Loucy (cell line): ENCODE measurements around the gene C22orf31.

ENCODE experiments used
- H2AFZ ChIP-seq: fragments of 200-600 bp; sonication (generic); 2 replicates; pipeline ENCODE4 v1.6.0; 2016; ENCODE audit warnings: antibody characterized with exemption, mild to moderate bottlenecking, low read length, moderate library complexity
- H3F3A ChIP-seq: fragments of 200-600 bp; 2 replicates; pipeline ENCODE4 v1.6.0; 2016; ENCODE audit warnings: antibody characterized with exemption, low read depth, mild to moderate bottlenecking
- H3K27me3 ChIP-seq: fragments of 200-600 bp; sonication (generic); 2 replicates; pipeline ENCODE4 v1.6.1; 2014; ENCODE audit warnings: low read length, mild to moderate bottlenecking; ENCODE audit not compliant: insufficient read depth, poor library complexity, severe bottlenecking
- H3K36me3 ChIP-seq: fragments of 200-600 bp; sonication (generic); 2 replicates; pipeline ENCODE4 v1.6.1; 2016; ENCODE audit warnings: low read length; ENCODE audit not compliant: insufficient read depth
- H3K4me1 ChIP-seq: fragments of 200-600 bp; sonication (generic); 2 replicates; pipeline ENCODE4 v1.5.1; 2014; ENCODE audit warnings: low read length, mild to moderate bottlenecking; ENCODE audit not compliant: insufficient read depth, poor library complexity, severe bottlenecking
- H3K4me2 ChIP-seq: fragments of 200-600 bp; sonication (generic); 2 replicates; pipeline ENCODE4 v1.6.0; 2014; ENCODE audit warnings: antibody characterized with exemption, low read length, low read depth, mild to moderate bottlenecking; ENCODE audit not compliant: poor library complexity, severe bottlenecking
- H3K4me3 ChIP-seq: fragments of 200-600 bp; sonication (generic); 2 replicates; pipeline ENCODE4 v1.5.1; 2014; ENCODE audit warnings: low read length, mild to moderate bottlenecking, mixed read lengths; ENCODE audit not compliant: poor library complexity, severe bottlenecking
- H3K79me2 ChIP-seq: fragments of 200-600 bp; sonication (generic); 2 replicates; pipeline ENCODE4 v1.6.1; 2014; ENCODE audit warnings: low read length; ENCODE audit not compliant: insufficient read depth
- H3K9ac ChIP-seq: fragments of 200-600 bp; sonication (generic); 2 replicates; pipeline ENCODE4 v1.6.0; 2014; ENCODE audit warnings: mild to moderate bottlenecking, low read depth, low read length, moderate library complexity; ENCODE audit not compliant: poor library complexity, severe bottlenecking
- H3K9me2 ChIP-seq: fragments of 200-600 bp; sonication (generic); replicated peaks from 2 replicates; pipeline ENCODE4 v1.6.1; 2016; ENCODE audit warnings: low read depth, low read length, mixed read lengths
- H3K9me3 ChIP-seq: fragments of 200-600 bp; sonication (generic); 2 replicates; pipeline ENCODE4 v1.6.1; 2014; ENCODE audit warnings: mild to moderate bottlenecking, antibody characterized with exemption, low read length, low read depth; ENCODE audit not compliant: insufficient read depth
- H4K20me1 ChIP-seq: fragments of 200-600 bp; sonication (generic); 2 replicates; pipeline ENCODE4 v1.6.0; 2014; ENCODE audit warnings: antibody characterized with exemption, low read length, mild to moderate bottlenecking; ENCODE audit not compliant: insufficient read depth, poor library complexity, severe bottlenecking
- CTCF ChIP-seq: fragments of 200-600 bp; sonication (generic); conservative IDR thresholded peaks from 2 replicates; pipeline ENCODE4 v1.5.1; 2014; ENCODE audit warnings: mild to moderate bottlenecking, antibody characterized with exemption, low read length
- EZH2phosphoT487 ChIP-seq: fragments of 200-600 bp; IDR thresholded peaks from 2 replicates; pipeline ENCODE4 v1.6.1; 2018; ENCODE audit warnings: antibody characterized with exemption, mild to moderate bottlenecking, moderate library complexity, borderline replicate concordance

Gene C22orf31

GRCh38 chr22:29103121-29103520, 41.5 kb upstream of the C22orf31 start:
- Histone ChIP-seq H3K4me1 (no peaks in the 10 kb centered on the region), H3K27me3 (no peaks in the 10 kb centered on the region), H3K4me3 (no peak overlapping the region), H3K4me2 (no peak overlapping the region), H3K36me3 (no peaks in the 10 kb centered on the region), H4K20me1 (no peaks in the 10 kb centered on the region), H3K9me2 (no peaks in the 10 kb centered on the region), H3F3A (no peaks in the 10 kb centered on the region), H3K9me3 (no peaks in the 10 kb centered on the region), H3K9ac (no peak overlapping the region), H2AFZ (no peak overlapping the region), H3K79me2 (no peaks in the 10 kb centered on the region)
- TF ChIP-seq EZH2phosphoT487 = no peak
- no peak for TF ChIP-seq CTCF

- Histone ChIP-seq H3K4me3 (no peak overlapping the region), H3K4me1 (no peaks in the 10 kb centered on the region), H3K27me3 (no peaks in the 10 kb centered on the region), H3K9me3 (no peaks in the 10 kb centered on the region), H3K4me2 (no peak overlapping the region), H3F3A (no peaks in the 10 kb centered on the region), H4K20me1 (no peaks in the 10 kb centered on the region), H3K9me2 (no peaks in the 10 kb centered on the region), H2AFZ (no peak overlapping the region), H3K9ac (no peak overlapping the region), H3K36me3 (no peaks in the 10 kb centered on the region), H3K79me2 (no peaks in the 10 kb centered on the region)
- no peak for TF ChIP-seq EZH2phosphoT487
- TF ChIP-seq CTCF = no peak
Measured at GRCh38 chr22:29102300-29102699, 40.7 kb upstream of the C22orf31 start.

GRCh38 chr22:29098296-29098695, 36.7 kb upstream of the C22orf31 start:
- Histone ChIP-seq H3K27me3 (no peaks in the 10 kb centered on the region), H3K79me2 (no peaks in the 10 kb centered on the region), H2AFZ (no peak overlapping the region), H3K9me3 (no peaks in the 10 kb centered on the region), H3K4me2 (no peak overlapping the region), H3K4me3 (no peak overlapping the region), H3K36me3 (no peaks in the 10 kb centered on the region), H4K20me1 (no peaks in the 10 kb centered on the region), H3K9ac (no peak overlapping the region), H3K4me1 (no peaks in the 10 kb centered on the region), H3F3A (no peaks in the 10 kb centered on the region), H3K9me2 (no peaks in the 10 kb centered on the region)
- TF ChIP-seq EZH2phosphoT487 = no peak
- TF ChIP-seq CTCF = no peak
